ENCODE data around the gene GSN. TPM values are rescaled to one million over a fixed set of nuclear protein-coding genes. Genes with fewer than 3 reads are reported as not detected.
A peak's percentile ranks its signal among the peaks of the same experiment; 100 is the strongest.

The GSN gene
- total and polyA plus RNA-seq, 5 experiments from 2014 or later, result 2.0 to 7.9 (median 3.3) TPM

GRCh38 chr9:121233906-121234831 is 33.8 kb upstream of the GSN start:
- Mint-ChIP-seq H3K27me3 (no peaks in the 10 kb centered on the region), H3K9me3 (no peaks in the 10 kb centered on the region), H3K36me3 (peaks cover 0 to 32% (median 21%) of the 10 kb centered on the region in 3 donors), H3K27ac (no peak overlapping the region), H3K4me3 (no peak overlapping the region), H3K4me1 (no peaks in the 10 kb centered on the region)
- DNase-seq, result no peak
- POLR2A ChIA-PET, result no interaction called here
- ATAC-seq, result no peak

- DNase-seq (no peak), ATAC-seq (no peak)
- Mint-ChIP-seq H3K9me3 (no peaks in the 10 kb centered on the region), H3K27me3 (no peaks in the 10 kb centered on the region), H3K36me3 (peaks cover under 1 to 33% (median 21%) of the 10 kb centered on the region in 3 donors), H3K27ac (no peak overlapping the region), H3K4me3 (no peak overlapping the region), H3K4me1 (no peaks in the 10 kb centered on the region)
- POLR2A ChIA-PET, result no interaction called here
These were observed 33.2 kb upstream of the GSN start for GRCh38 chr9:121234832-121235161.

DNA sequence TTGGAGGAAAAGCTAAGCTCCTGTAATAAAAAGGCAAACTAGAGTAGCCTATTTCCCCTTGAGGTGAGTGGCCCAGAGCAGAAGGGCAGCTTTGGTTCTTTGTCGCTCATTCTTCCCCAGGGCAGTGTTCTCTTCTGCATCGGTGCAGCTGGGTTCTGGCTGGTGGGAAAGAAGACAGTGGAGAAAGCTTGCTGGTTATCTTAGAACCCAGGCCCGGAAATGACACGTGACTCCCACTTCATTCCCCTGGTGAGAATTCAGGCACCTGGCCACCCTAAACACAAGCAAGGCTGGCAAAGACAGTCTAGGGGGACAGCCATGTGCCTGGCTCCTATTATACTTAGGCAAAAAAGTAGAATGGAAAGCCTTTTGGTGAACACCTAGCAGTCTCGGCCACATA is 32.5 kb upstream of the GSN start:
- POLR2A ChIA-PET, result no interaction called here
- Mint-ChIP-seq H3K27ac (no peak overlapping the region), H3K9me3 (no peaks in the 10 kb centered on the region), H3K4me3 (no peak overlapping the region), H3K36me3 (peaks cover 5 to 35% (median 26%) of the 10 kb centered on the region in 3 donors), H3K4me1 (no peaks in the 10 kb centered on the region), H3K27me3 (no peaks in the 10 kb centered on the region)
- no peak for DNase-seq
- no peak for ATAC-seq

GRCh38 chr9:121237916-121238315 is 30.0 kb upstream of the GSN start:
- Mint-ChIP-seq H3K4me3 (no peak overlapping the region), H3K27ac (no peak overlapping the region), H3K9me3 (peaks cover 0 to 1% (median 0%) of the 10 kb centered on the region in 9 donors), H3K27me3 (no peaks in the 10 kb centered on the region), H3K36me3 (peaks cover 9 to 27% (median 16%) of the 10 kb centered on the region in 3 donors), H3K4me1 (no peaks in the 10 kb centered on the region)
- ATAC-seq (no peak), DNase-seq (no peak)
- POLR2A ChIA-PET, result no interaction called here

- DNase-seq (no peak), ATAC-seq (no peak)
- H3K4me1 Mint-ChIP-seq, result no peaks in the 10 kb centered on the region
- no peak overlapping the region for H3K4me3 Mint-ChIP-seq
- no peaks in the 10 kb centered on the region for H3K27me3 Mint-ChIP-seq
- H3K9me3 Mint-ChIP-seq, result peaks cover 0 to 13% (median 4%) of the 10 kb centered on the region in 9 donors
- H3K36me3 Mint-ChIP-seq, result peaks cover 14 to 34% (median 17%) of the 10 kb centered on the region in 3 donors
- POLR2A ChIA-PET, result no interaction called here
- no peak overlapping the region for H3K27ac Mint-ChIP-seq
These were observed 28.9 kb upstream of the GSN start for GRCh38 chr9:121239071-121239470.

DNA sequence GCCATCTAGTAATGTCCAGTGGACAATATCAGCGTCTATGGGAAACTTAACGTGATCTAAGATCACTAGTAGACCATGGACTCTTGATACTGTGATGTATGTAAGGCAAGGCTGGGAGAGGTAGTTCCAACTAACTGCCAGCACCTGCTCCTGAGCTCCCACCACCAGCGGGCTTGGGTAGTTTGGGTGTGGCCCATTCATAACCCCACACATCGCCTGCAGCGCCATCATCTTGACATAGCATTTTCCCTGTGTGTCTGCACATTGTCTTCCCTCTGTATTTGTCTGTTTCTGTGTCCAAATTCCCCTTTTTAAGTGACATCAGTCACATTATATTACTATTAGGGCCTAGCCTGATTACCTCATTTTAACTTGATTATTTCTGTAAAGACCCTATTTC is 28.1 kb upstream of the GSN start:
- Mint-ChIP-seq H3K27ac (no peak overlapping the region), H3K9me3 (peaks cover 3 to 20% (median 8%) of the 10 kb centered on the region in 9 donors), H3K36me3 (peaks cover 14 to 39% (median 23%) of the 10 kb centered on the region in 3 donors), H3K27me3 (no peaks in the 10 kb centered on the region), H3K4me3 (no peak overlapping the region), H3K4me1 (no peaks in the 10 kb centered on the region)
- DNase-seq (no peak), ATAC-seq (no peak)
- POLR2A ChIA-PET, result no interaction called here

DNA sequence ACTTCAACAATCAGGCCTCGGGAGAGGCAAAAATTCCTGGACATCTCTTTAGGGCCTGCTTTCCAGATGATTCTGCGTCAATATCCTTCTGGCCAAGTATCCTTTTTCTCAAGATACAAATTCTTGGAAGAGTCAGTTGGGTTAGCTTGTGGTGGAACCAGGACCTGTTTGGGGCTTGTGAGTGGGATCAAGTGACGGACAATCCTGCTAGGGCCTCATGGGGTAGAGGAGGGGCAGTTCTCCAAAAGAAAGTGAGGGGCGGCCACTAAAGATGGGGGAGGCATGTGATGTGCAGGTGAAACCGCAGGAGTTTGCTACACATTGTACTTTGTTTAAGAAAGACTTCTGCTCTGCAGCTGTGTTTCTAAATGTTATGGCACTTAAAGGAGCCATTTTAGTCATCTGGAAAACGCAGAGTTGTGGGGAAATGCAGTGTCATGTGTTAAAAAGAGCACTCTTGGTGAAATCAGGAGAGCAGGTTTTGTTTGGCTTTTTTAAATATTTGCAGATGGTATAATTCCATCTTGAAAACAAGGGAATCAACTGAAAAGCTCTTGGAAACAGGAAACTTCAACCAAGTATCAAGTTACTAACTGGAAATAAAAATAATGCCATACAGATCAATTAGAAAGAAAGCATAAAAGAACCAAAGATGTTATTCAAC is 27.4 kb upstream of the GSN start:
- H3K36me3 Mint-ChIP-seq, result peaks cover 14 to 32% (median 23%) of the 10 kb centered on the region in 3 donors
- no peaks in the 10 kb centered on the region for H3K4me1 Mint-ChIP-seq
- POLR2A ChIA-PET, result no interaction called here
- no peaks in the 10 kb centered on the region for H3K27me3 Mint-ChIP-seq
- H3K4me3 Mint-ChIP-seq, result no peak overlapping the region
- DNase-seq (no peak), ATAC-seq (no peak)
- no peak overlapping the region for H3K27ac Mint-ChIP-seq
- peaks cover 3 to 23% (median 8%) of the 10 kb centered on the region in 9 donors for H3K9me3 Mint-ChIP-seq

DNA sequence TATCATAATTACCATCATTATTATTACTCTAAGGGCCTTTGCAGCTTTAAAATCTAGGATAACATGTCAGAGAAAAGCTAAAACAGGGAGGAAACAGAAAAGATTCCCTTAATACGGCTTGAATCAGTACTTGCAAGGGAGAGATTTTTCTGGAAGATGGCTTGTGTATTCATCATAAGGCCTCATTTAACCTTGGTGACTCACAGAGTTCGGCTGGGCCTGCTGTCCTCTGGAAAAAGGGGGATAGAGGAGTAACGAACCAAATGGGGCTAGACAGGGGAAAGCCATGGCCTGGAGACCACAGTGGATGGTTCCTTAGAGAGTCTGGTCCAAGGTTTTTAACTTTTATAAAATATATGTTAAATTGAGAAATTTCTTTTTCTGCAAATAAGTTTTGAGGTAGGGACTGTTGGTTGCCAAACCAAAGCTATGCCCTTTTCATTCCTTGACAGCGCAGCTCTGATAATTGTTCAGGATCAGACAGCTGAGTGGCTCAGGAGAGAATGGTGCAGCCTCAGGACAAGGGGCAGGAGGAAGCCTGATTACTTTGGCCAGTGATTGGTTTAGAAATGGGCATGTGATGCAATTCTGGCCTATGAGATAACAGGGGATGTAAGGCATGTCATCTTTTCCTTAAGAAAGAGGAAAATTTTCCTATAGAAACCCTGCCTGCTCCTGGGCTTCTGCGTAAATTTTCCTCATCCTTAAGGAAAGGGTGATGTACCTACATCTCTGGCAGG is 25.6 kb upstream of the GSN start:
- Mint-ChIP-seq H3K27me3 (no peaks in the 10 kb centered on the region), H3K4me3 (no peak overlapping the region), H3K27ac (no peak overlapping the region), H3K36me3 (peaks cover 12 to 29% (median 28%) of the 10 kb centered on the region in 3 donors), H3K4me1 (no peaks in the 10 kb centered on the region), H3K9me3 (peaks cover 3 to 23% (median 8%) of the 10 kb centered on the region in 9 donors)
- POLR2A ChIA-PET, result no interaction called here
- DNase-seq (no peak), ATAC-seq (no peak)

DNA sequence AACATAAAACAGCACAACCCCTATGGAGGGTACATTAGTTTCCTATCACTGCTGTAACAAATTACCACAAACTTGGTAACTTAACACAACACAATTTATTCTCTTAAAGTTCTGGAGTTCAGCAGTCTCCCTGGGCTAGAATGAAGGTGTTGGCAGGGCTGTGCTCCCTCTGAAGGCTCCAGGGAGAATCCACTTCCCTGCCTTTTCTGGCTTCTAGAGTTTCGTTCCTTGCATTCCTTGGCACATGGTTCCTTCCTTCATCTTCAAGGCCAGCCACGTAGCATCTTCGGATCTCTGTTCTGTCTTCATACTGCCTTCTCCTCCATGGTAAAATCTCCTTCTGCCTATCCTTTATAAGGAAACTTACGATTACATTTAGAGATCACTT is 25.0 kb upstream of the GSN start:
- H3K27me3 Mint-ChIP-seq, result no peaks in the 10 kb centered on the region
- no peaks in the 10 kb centered on the region for H3K4me1 Mint-ChIP-seq
- no peak overlapping the region for H3K27ac Mint-ChIP-seq
- H3K4me3 Mint-ChIP-seq, result no peak overlapping the region
- H3K9me3 Mint-ChIP-seq, result peaks cover 3 to 23% (median 8%) of the 10 kb centered on the region in 9 donors
- H3K36me3 Mint-ChIP-seq, result peaks cover 12 to 28% (median 27%) of the 10 kb centered on the region in 3 donors
- ATAC-seq (no peak), DNase-seq (no peak)
- POLR2A ChIA-PET, result interaction anchor here (0.7 kb wide), 1 partner anchor 19 kb away, joined by 3 read pairs; no protein-coding TSS in a partner anchor

GRCh38 chr9:121246821-121247561 is 21.0 kb upstream of the GSN start:
- DNase-seq (no peak), ATAC-seq (no peak)
- H3K4me1 Mint-ChIP-seq, result peaks cover 0 to 10% (median 0%) of the 10 kb centered on the region in 4 donors
- H3K4me3 Mint-ChIP-seq, result no peak overlapping the region
- H3K9me3 Mint-ChIP-seq, result peaks cover 3 to 23% (median 9%) of the 10 kb centered on the region in 9 donors
- POLR2A ChIA-PET, result interaction anchor here (0.6 kb wide), 1 partner anchor 65 kb away, joined by 4 read pairs; no protein-coding TSS in a partner anchor
- no peak overlapping the region for H3K27ac Mint-ChIP-seq
- H3K36me3 Mint-ChIP-seq, result peaks cover 0 to 23% (median 12%) of the 10 kb centered on the region in 3 donors
- H3K27me3 Mint-ChIP-seq, result peaks cover 0 to 2% (median 0%) of the 10 kb centered on the region in 5 donors

GRCh38 chr9:121249563-121249962 is 18.4 kb upstream of the GSN start:
- DNase-seq, result no peak
- POLR2A ChIA-PET, result no interaction called here
- no peak overlapping the region for H3K4me3 Mint-ChIP-seq
- H3K9me3 Mint-ChIP-seq, result peaks cover 0 to 6% (median 0%) of the 10 kb centered on the region in 9 donors
- peaks cover 0 to 23% (median 3%) of the 10 kb centered on the region in 4 donors for H3K4me1 Mint-ChIP-seq
- no peak for ATAC-seq
- H3K36me3 Mint-ChIP-seq, result peaks cover under 1 to 6% (median 2%) of the 10 kb centered on the region in 3 donors
- peak overlapping the region in 1 of 10 donors; percentile 18 for H3K27ac Mint-ChIP-seq
- H3K27me3 Mint-ChIP-seq, result peaks cover 0 to 5% (median 0%) of the 10 kb centered on the region in 5 donors
